Thymus (tissue), 11 donors: ENCODE measurements around the gene GJC1. TPM values are rescaled to one million over a fixed set of nuclear protein-coding genes. Genes with fewer than 3 reads are reported as not detected.

Source experiments
- DNase-seq, 9 donors: peaks; one replicate each; pipeline ENCODE4 v3.0.0-alpha.2; 2013; ENCODE audit warnings: low spot score in 9 of 9, low read depth in 6 of 9, missing footprints in 1 of 9
- H3K27ac ChIP-seq, 2 donors: one replicate each; pipeline ENCODE4 v1.5.1; 2013; ENCODE audit warnings: control low read depth in 1 of 2, low read depth in 1 of 2, low read length in 1 of 2, mild to moderate bottlenecking in 1 of 2, moderate library complexity in 1 of 2
- H3K27me3 ChIP-seq, 2 donors: one replicate each; pipeline ENCODE4 v1.5.1; 2013; ENCODE audit warnings: low read length in 1 of 2; ENCODE audit not compliant: control insufficient read depth in 2 of 2, insufficient read depth in 1 of 2
- H3K36me3 ChIP-seq, 2 donors: one replicate each; pipeline ENCODE4 v1.5.1; 2013; ENCODE audit warnings: low read length in 1 of 2, mild to moderate bottlenecking in 1 of 2, moderate library complexity in 1 of 2; ENCODE audit not compliant: control insufficient read depth in 2 of 2, insufficient read depth in 2 of 2
- H3K4me1 ChIP-seq, 2 donors: one replicate each; pipeline ENCODE4 v1.5.1; 2013; ENCODE audit warnings: low read length in 2 of 2; ENCODE audit not compliant: control insufficient read depth in 2 of 2, insufficient read depth in 2 of 2
- H3K4me3 ChIP-seq, 2 donors: one replicate each; pipeline ENCODE4 v1.5.1; 2013; ENCODE audit warnings: low read length in 2 of 2, control low read depth in 1 of 2, mild to moderate bottlenecking in 1 of 2
- H3K9me3 ChIP-seq, 2 donors: one replicate each; pipeline ENCODE4 v1.5.1; 2013; ENCODE audit warnings: low read length in 1 of 2, mild to moderate bottlenecking in 1 of 2; ENCODE audit not compliant: control insufficient read depth in 2 of 2, insufficient read depth in 1 of 2
- WGBS: extraction: QIAGEN DNeasy Blood & Tissue Kit; methylation state at CpG from one replicate; pipeline ENCODE4 v1.1.7; 2013; 5-methylcytosine and 5-hydroxymethylcytosine counted together
- polyA plus RNA-seq: library from polyadenylated mRNA; stranded (reverse); fragments of 200-250 nt; gene quantifications from one replicate; pipeline ENCODE4 v1.2.3, GENCODE V29; 2013
- total RNA-seq: library from RNA; stranded (reverse); fragments of 120-200 nt; gene quantifications from one replicate; pipeline ENCODE4 v1.2.4, GENCODE V29; 2013
- donor health status: healthy.

GJC1 gene
- total and polyA plus RNA-seq, 2 donors = 2.1 to 2.2 TPM

GRCh38 chr17:44865931-44866330 lies 35.8 kb upstream of the GJC1 start:
- no peaks in the 10 kb centered on the region for H3K27me3 ChIP-seq
- 97% methylated on average over 6 of the region's 6 CpGs for WGBS
- H3K4me3 ChIP-seq = no peak overlapping the region
- no peak for DNase-seq
- H3K4me1 ChIP-seq = no peaks in the 10 kb centered on the region
- H3K9me3 ChIP-seq = no peaks in the 10 kb centered on the region
- peaks cover 52 to 75% of the 10 kb centered on the region in 2 donors for H3K36me3 ChIP-seq
- no peak overlapping the region for H3K27ac ChIP-seq

- Histone ChIP-seq H3K27me3 (no peaks in the 10 kb centered on the region), H3K4me3 (no peak overlapping the region), H3K27ac (no peak overlapping the region), H3K9me3 (no peaks in the 10 kb centered on the region), H3K4me1 (no peaks in the 10 kb centered on the region), H3K36me3 (peaks cover 53 to 79% of the 10 kb centered on the region in 2 donors)
- 96% methylated on average over 1 of the region's 1 CpG for WGBS
- peak; percentile 26 to 75 (median 53) for DNase-seq
Observed at GRCh38 chr17:44865231-44865660, 35.2 kb upstream of the GJC1 start.

- 90% methylated on average over 10 of the region's 10 CpGs for WGBS
- Histone ChIP-seq H3K36me3 (peaks cover 56 to 79% of the 10 kb centered on the region in 2 donors), H3K4me3 (no peak overlapping the region), H3K27me3 (no peaks in the 10 kb centered on the region), H3K27ac (no peak overlapping the region), H3K9me3 (no peaks in the 10 kb centered on the region), H3K4me1 (no peaks in the 10 kb centered on the region)
- DNase-seq = no peak
Observed at GRCh38 chr17:44864831-44865230, 34.7 kb upstream of the GJC1 start.

GRCh38 chr17:44863061-44863918 lies 33.2 kb upstream of the GJC1 start:
- H3K4me3 ChIP-seq = no peak overlapping the region
- H3K4me1 ChIP-seq = no peaks in the 10 kb centered on the region
- H3K9me3 ChIP-seq = no peaks in the 10 kb centered on the region
- peaks cover 67 to 78% of the 10 kb centered on the region in 2 donors for H3K36me3 ChIP-seq
- 97% methylated on average over 12 of the region's 12 CpGs for WGBS
- DNase-seq = no peak
- no peak overlapping the region for H3K27ac ChIP-seq
- no peaks in the 10 kb centered on the region for H3K27me3 ChIP-seq

- Histone ChIP-seq H3K4me3 (no peak overlapping the region), H3K9me3 (no peaks in the 10 kb centered on the region), H3K27me3 (no peaks in the 10 kb centered on the region), H3K36me3 (peaks cover 67 to 75% of the 10 kb centered on the region in 2 donors), H3K27ac (no peak overlapping the region), H3K4me1 (no peaks in the 10 kb centered on the region)
- DNase-seq = no peak
- WGBS = 99% methylated on average over 9 of the region's 9 CpGs
Observed at GRCh38 chr17:44862278-44862914, 32.3 kb upstream of the GJC1 start.

- no peaks in the 10 kb centered on the region for H3K4me1 ChIP-seq
- H3K27ac ChIP-seq = no peak overlapping the region
- 97% methylated on average over 5 of the region's 5 CpGs for WGBS
- H3K36me3 ChIP-seq = peaks cover 75 to 86% of the 10 kb centered on the region in 2 donors
- no peak overlapping the region for H3K4me3 ChIP-seq
- H3K27me3 ChIP-seq = no peaks in the 10 kb centered on the region
- DNase-seq = no peak
- no peaks in the 10 kb centered on the region for H3K9me3 ChIP-seq
Observed at GRCh38 chr17:44859701-44860100, 29.6 kb upstream of the GJC1 start.

- WGBS = 98% methylated on average over 5 of the region's 5 CpGs
- no peak overlapping the region for H3K27ac ChIP-seq
- no peaks in the 10 kb centered on the region for H3K9me3 ChIP-seq
- H3K36me3 ChIP-seq = peaks cover 77 to 84% of the 10 kb centered on the region in 2 donors
- no peak overlapping the region for H3K4me3 ChIP-seq
- no peaks in the 10 kb centered on the region for H3K4me1 ChIP-seq
- no peak for DNase-seq
- no peaks in the 10 kb centered on the region for H3K27me3 ChIP-seq
Observed at GRCh38 chr17:44854192-44854591, 24.1 kb upstream of the GJC1 start.

- WGBS = 96% methylated on average over 5 of the region's 5 CpGs
- peaks cover 47 to 54% of the 10 kb centered on the region in 2 donors for H3K36me3 ChIP-seq
- no peak for DNase-seq
- no peaks in the 10 kb centered on the region for H3K9me3 ChIP-seq
- no peaks in the 10 kb centered on the region for H3K4me1 ChIP-seq
- no peak overlapping the region for H3K4me3 ChIP-seq
- H3K27me3 ChIP-seq = no peaks in the 10 kb centered on the region
- H3K27ac ChIP-seq = no peak overlapping the region
Observed at GRCh38 chr17:44850612-44851011, 20.5 kb upstream of the GJC1 start.

GRCh38 chr17:44850025-44850424 lies 19.9 kb upstream of the GJC1 start:
- Histone ChIP-seq H3K36me3 (peaks cover 44 to 49% of the 10 kb centered on the region in 2 donors), H3K4me1 (no peaks in the 10 kb centered on the region), H3K27ac (no peak overlapping the region), H3K4me3 (no peak overlapping the region), H3K9me3 (no peaks in the 10 kb centered on the region), H3K27me3 (no peaks in the 10 kb centered on the region)
- 97% methylated on average over 7 of the region's 7 CpGs for WGBS
- no peak for DNase-seq
